Hematopoietic multipotent progenitor cell (in vitro differentiated cells): Measurements from ENCODE around the gene TFDP2. TPM values are rescaled to one million over a fixed set of nuclear protein-coding genes. Genes with fewer than 3 reads are reported as not detected.

Experiments
- DNase-seq, 3 donors: peaks; one replicate each; pipeline ENCODE4 v3.0.0-alpha.2; 2011 to 2015; ENCODE audit warnings: low read depth in 2 of 3, low spot score in 2 of 3
- small RNA-seq: library from RNA; depleted of rRNA; stranded (forward); fragments of <200 nt; gene quantifications from one replicate; pipeline ENCODE3, GENCODE V24; 2012
- total RNA-seq: library from RNA; depleted of rRNA; stranded (reverse); fragments of >200 nt; gene quantifications from one replicate; pipeline ENCODE4 v1.2.3, GENCODE V29; 2012

TFDP2 gene
- total RNA-seq, 1 donor = 60.3 TPM

GRCh38 chr3:141894524-141895176 is 254.7 kb downstream of the TFDP2 start:
- DNase-seq = no peak

Small RNAs within 50 kb of the gene (small RNA-seq; reads per million reads assigned to genes)
- gene RNU6-425P (not detected), gene RNU6-509P (not detected)

Other genes with a start within 250 kb of the TFDP2 start
- gene GK5, start 76.0 kb upstream of the TFDP2 start, total RNA-seq = 5.1 TPM